KMS-11 (cell line): ENCODE measurements around the gene TEAD1.

ENCODE experiments used
- H2AFZ ChIP-seq: fragments of 200-600 bp; sonication (generic); 2 replicates; pipeline ENCODE4 v1.6.1; 2016; ENCODE audit warnings: antibody characterized with exemption, mixed run types, low read depth
- H3K27ac ChIP-seq: fragments of 200-600 bp; sonication (generic); 2 replicates; pipeline ENCODE4 v1.6.1; 2016; ENCODE audit warnings: mild to moderate bottlenecking, mixed run types
- H3K27me3 ChIP-seq: fragments of 200-600 bp; sonication (generic); 2 replicates; pipeline ENCODE4 v1.6.1; 2017; ENCODE audit warnings: mild to moderate bottlenecking, low read depth, mixed run types, moderate library complexity; ENCODE audit not compliant: insufficient read depth
- H3K36me3 ChIP-seq: fragments of 200-600 bp; sonication (generic); 2 replicates; pipeline ENCODE4 v1.6.1; 2017; ENCODE audit warnings: mild to moderate bottlenecking, mixed run types; ENCODE audit not compliant: insufficient read depth
- H3K4me1 ChIP-seq: fragments of 200-600 bp; sonication (generic); 2 replicates; pipeline ENCODE4 v1.6.1; 2016; ENCODE audit warnings: mild to moderate bottlenecking, low read depth, mixed run types; ENCODE audit not compliant: poor library complexity, severe bottlenecking
- H3K4me2 ChIP-seq: fragments of 200-600 bp; sonication (generic); 2 replicates; pipeline ENCODE4 v1.7.0; 2016; ENCODE audit warnings: mild to moderate bottlenecking, mixed run types
- H3K4me3 ChIP-seq: fragments of 200-600 bp; sonication (generic); IDR thresholded peaks from 2 replicates; pipeline ENCODE4 v1.6.1; 2017; ENCODE audit warnings: low read depth, low read length, mixed read lengths; ENCODE audit not compliant: insufficient read depth
- H3K79me2 ChIP-seq: fragments of 200-600 bp; sonication (generic); 2 replicates; pipeline ENCODE4 v1.6.1; 2016; ENCODE audit warnings: low read depth, mixed run types; ENCODE audit not compliant: insufficient read depth
- H3K9ac ChIP-seq: fragments of 200-600 bp; sonication (generic); 2 replicates; pipeline ENCODE4 v1.6.1; 2016; ENCODE audit warnings: mild to moderate bottlenecking, mixed run types
- H4K20me1 ChIP-seq: fragments of 200-600 bp; sonication (generic); 2 replicates; pipeline ENCODE4 v1.6.1; 2016; ENCODE audit warnings: mild to moderate bottlenecking, mixed run types; ENCODE audit not compliant: insufficient read depth
- CTCF ChIP-seq: fragments of 200-600 bp; sonication (generic); conservative IDR thresholded peaks from 2 replicates; pipeline ENCODE4 v1.6.1; 2017; ENCODE audit warnings: low read depth, mild to moderate bottlenecking, antibody characterized with exemption, low read length, moderate library complexity, mixed read lengths

TEAD1 gene

GRCh38 chr11:12636871-12637410, 37.3 kb upstream of the TEAD1 start:
- no peaks in the 10 kb centered on the region for H4K20me1 ChIP-seq
- no peak overlapping the region for H3K4me2 ChIP-seq
- H3K4me3 ChIP-seq, result no peak overlapping the region
- TF ChIP-seq CTCF, result no peak
- H3K4me1 ChIP-seq, result no peaks in the 10 kb centered on the region
- no peaks in the 10 kb centered on the region for H3K79me2 ChIP-seq
- H2AFZ ChIP-seq, result no peak overlapping the region
- no peak overlapping the region for H3K27ac ChIP-seq
- H3K9ac ChIP-seq, result no peak overlapping the region
- H3K27me3 ChIP-seq, result no peaks in the 10 kb centered on the region
- no peaks in the 10 kb centered on the region for H3K36me3 ChIP-seq

GRCh38 chr11:12639388-12639787, 34.8 kb upstream of the TEAD1 start:
- Histone ChIP-seq H3K36me3 (no peaks in the 10 kb centered on the region), H4K20me1 (no peaks in the 10 kb centered on the region), H3K27me3 (no peaks in the 10 kb centered on the region), H3K4me3 (no peak overlapping the region), H3K4me1 (no peaks in the 10 kb centered on the region), H3K79me2 (no peaks in the 10 kb centered on the region), H3K4me2 (no peak overlapping the region), H2AFZ (no peak overlapping the region), H3K27ac (no peak overlapping the region), H3K9ac (no peak overlapping the region)
- TF ChIP-seq CTCF, result no peak

- no peak overlapping the region for H2AFZ ChIP-seq
- no peak overlapping the region for H3K4me3 ChIP-seq
- H3K27me3 ChIP-seq, result no peaks in the 10 kb centered on the region
- H3K27ac ChIP-seq, result no peak overlapping the region
- H3K4me1 ChIP-seq, result no peaks in the 10 kb centered on the region
- no peak overlapping the region for H3K9ac ChIP-seq
- no peaks in the 10 kb centered on the region for H3K79me2 ChIP-seq
- no peak overlapping the region for H3K4me2 ChIP-seq
- H4K20me1 ChIP-seq, result no peaks in the 10 kb centered on the region
- no peak for TF ChIP-seq CTCF
- no peaks in the 10 kb centered on the region for H3K36me3 ChIP-seq
Observed at GRCh38 chr11:12640355-12640754, 33.9 kb upstream of the TEAD1 start.

GRCh38 chr11:12640926-12641849, 33.0 kb upstream of the TEAD1 start:
- Histone ChIP-seq H3K79me2 (no peaks in the 10 kb centered on the region), H3K4me3 (no peak overlapping the region), H3K9ac (no peak overlapping the region), H3K27ac (no peak overlapping the region), H4K20me1 (no peaks in the 10 kb centered on the region), H3K36me3 (no peaks in the 10 kb centered on the region), H2AFZ (no peak overlapping the region), H3K27me3 (no peaks in the 10 kb centered on the region), H3K4me2 (no peak overlapping the region), H3K4me1 (no peaks in the 10 kb centered on the region)
- no peak for TF ChIP-seq CTCF
